Stimulated activated CD4-positive, alpha-beta T cell treated with anti-CD3 and anti-CD28 coated beads, TNF-alpha, amount 100 ng/mL, for 24 hours (primary cell): ENCODE data around the gene PRKN.

Experiments used
- DNase-seq, 3 experiments: peaks; one replicate each; pipeline ENCODE4 v3.0.0-alpha.2; 2020; ENCODE audit warnings: low read depth in 3 of 3

The PRKN gene

GRCh38 chr6:162244031-162244430 lies 483.5 kb downstream of the PRKN start:
- no peak for DNase-seq

- no peak for DNase-seq
Measured at GRCh38 chr6:162242915-162243314, 484.7 kb downstream of the PRKN start.

GRCh38 chr6:162239330-162239729 lies 488.2 kb downstream of the PRKN start:
- DNase-seq = no peak

GRCh38 chr6:162238675-162239074 lies 488.9 kb downstream of the PRKN start:
- no peak for DNase-seq

GRCh38 chr6:162237331-162237730 lies 490.2 kb downstream of the PRKN start:
- no peak for DNase-seq

- no peak for DNase-seq
Measured at GRCh38 chr6:162234631-162235030, 492.9 kb downstream of the PRKN start.

GRCh38 chr6:162230147-162230752 lies 497.3 kb downstream of the PRKN start:
- DNase-seq = no peak

GRCh38 chr6:162229093-162229492 lies 498.5 kb downstream of the PRKN start:
- DNase-seq = no peak

- no peak for DNase-seq
Measured at GRCh38 chr6:162226803-162227202, 500.8 kb downstream of the PRKN start.

GRCh38 chr6:162222521-162222920 lies 505.0 kb downstream of the PRKN start:
- no peak for DNase-seq

- no peak for DNase-seq
Measured at GRCh38 chr6:162220876-162221275, 506.7 kb downstream of the PRKN start.

- DNase-seq = no peak
Measured at GRCh38 chr6:162219266-162219665, 508.3 kb downstream of the PRKN start.

GRCh38 chr6:162217811-162218493 lies 509.6 kb downstream of the PRKN start:
- DNase-seq = no peak

- no peak for DNase-seq
Measured at GRCh38 chr6:162217058-162217457, 510.5 kb downstream of the PRKN start.

GRCh38 chr6:162211777-162212176 lies 515.8 kb downstream of the PRKN start:
- no peak for DNase-seq

GRCh38 chr6:162211022-162211421 lies 516.5 kb downstream of the PRKN start:
- no peak for DNase-seq

GRCh38 chr6:162203287-162203686 lies 524.3 kb downstream of the PRKN start:
- no peak for DNase-seq

- DNase-seq = no peak
Measured at GRCh38 chr6:162200945-162201690, 526.4 kb downstream of the PRKN start.

- DNase-seq = no peak
Measured at GRCh38 chr6:162200041-162200440, 527.5 kb downstream of the PRKN start.

GRCh38 chr6:162198925-162199324 lies 528.6 kb downstream of the PRKN start:
- no peak for DNase-seq

- DNase-seq = no peak
Measured at GRCh38 chr6:162198076-162198475, 529.5 kb downstream of the PRKN start.

GRCh38 chr6:162195441-162195840 lies 532.1 kb downstream of the PRKN start:
- DNase-seq = no peak

- DNase-seq = no peak
Measured at GRCh38 chr6:162190981-162191380, 536.6 kb downstream of the PRKN start.
